HepG2 (cell line): ENCODE results near the gene SEMA3F. TPM values are rescaled to one million over a fixed set of nuclear protein-coding genes. Genes with fewer than 3 reads are reported as not detected.

Source experiments
- ATAC-seq: fragments of 200-7000 bp; cut with Tn5 transposase; 3 replicates; pipeline ENCODE4 v1.9.1; 2020; ENCODE audit warnings: mild to moderate bottlenecking, moderate library complexity
- BruUV-seq: library from RNA; stranded (reverse); fragments of 400-500 nt; replicated peaks from 2 replicates; lab custom pipeline; 2021; lab: Mats Ljungman, UMichigan
- CTCF ChIA-PET: fragments of 300-600 bp; formaldehyde crosslinking; extraction: SDS; loops from one replicate; lab custom pipeline; 2021; ENCODE audit warnings: low total read pairs, inconsistent platforms, low intra/inter-chr PET ratio; lab: Yijun Ruan, JAX
- POLR2A ChIA-PET: fragments of 350-600 bp; sonication (Branson Sonifier 250); formaldehyde crosslinking; loops from one replicate; lab custom pipeline; 2020; ENCODE audit warnings: antibody characterized with exemption, inconsistent platforms; lab: Yijun Ruan, JAX
- DNase-seq: peaks from one replicate; pipeline ENCODE4 v3.0.0-alpha.2; 2015; ENCODE audit warnings: low spot score
- FAIRE-seq: peaks from 3 replicates; lab custom pipeline; 2011; peaks lifted over from hg19 to GRCh38; lab: Jason Lieb, UNC
- H2AFZ ChIP-seq: one replicate; pipeline ENCODE4 v1.6.1; 2011; ENCODE audit warnings: low read length, inconsistent platforms
- H3K27ac ChIP-seq: fragments of 300-600 bp; 3 replicates; pipeline ENCODE4 v1.8.0; 2011; ENCODE audit warnings: mixed run types, mild to moderate bottlenecking, mixed read lengths, low read length, inconsistent platforms; ENCODE audit not compliant: insufficient read depth; ENCODE audit errors: extremely low read length
- H3K27me3 ChIP-seq, 2 experiments: fragments of 200-600 bp in 1 of 2; 2 replicates in 1 of 2; 3 replicates in 1 of 2; pipeline versions ENCODE4 v1.6.0 to v1.8.0; 2011; ENCODE audit warnings: low read length in 2 of 2, mild to moderate bottlenecking in 2 of 2, moderate library complexity in 2 of 2, inconsistent platforms in 1 of 2; ENCODE audit not compliant: insufficient read depth in 2 of 2, control insufficient read depth in 1 of 2
- H3K36me3 ChIP-seq, 2 experiments: fragments of 200-600 bp in 1 of 2; replicated peaks in 1 of 2; 2 replicates in 1 of 2; 3 replicates in 1 of 2; pipeline versions ENCODE4 v1.5.1 to v1.8.0; 2011; ENCODE audit warnings: low read length in 2 of 2, inconsistent platforms in 1 of 2; ENCODE audit not compliant: insufficient read depth in 2 of 2, control insufficient read depth in 1 of 2
- H3K4me1 ChIP-seq: 2 replicates; pipeline ENCODE4 v1.5.1; 2012; ENCODE audit warnings: low read length, inconsistent platforms; ENCODE audit not compliant: insufficient read depth
- H3K4me2 ChIP-seq: 2 replicates; pipeline ENCODE4 v1.6.0; 2011; ENCODE audit warnings: low read depth, low read length, inconsistent platforms
- H3K4me3 ChIP-seq, 3 experiments: fragments of 200-600 bp in 1 of 3; sonication (generic), shearing (Covaris generic) in 1 of 3; replicated peaks in 1 of 3; 2 replicates each; pipeline ENCODE4 v1.5.1; 2011 to 2016; ENCODE audit warnings: low read length in 3 of 3, inconsistent platforms in 2 of 3, low read depth in 2 of 3, mild to moderate bottlenecking in 2 of 3, control low read depth in 1 of 3, mixed read lengths in 1 of 3; ENCODE audit not compliant: insufficient read depth in 1 of 3
- H3K79me2 ChIP-seq: one replicate; pipeline ENCODE4 v1.6.1; 2011; ENCODE audit warnings: low read length, inconsistent platforms; ENCODE audit not compliant: insufficient read depth
- H3K9ac ChIP-seq: 2 replicates; pipeline ENCODE4 v1.6.0; 2011; ENCODE audit warnings: mild to moderate bottlenecking, low read depth, low read length, inconsistent platforms; ENCODE audit not compliant: insufficient read depth
- H3K9me3 ChIP-seq: 2 replicates; pipeline ENCODE4 v1.5.1; 2012; ENCODE audit warnings: mild to moderate bottlenecking, low read length
- H4K20me1 ChIP-seq: 2 replicates; pipeline ENCODE4 v1.6.0; 2011; ENCODE audit warnings: inconsistent platforms, mild to moderate bottlenecking, low read length, moderate library complexity; ENCODE audit not compliant: insufficient read depth
- GMEB1 ChIP-seq: sonication (generic); formaldehyde crosslinking; IDR thresholded peaks from 2 replicates; pipeline ENCODE4 v1.5.1; 2020; ENCODE audit warnings: missing genetic modification reagents, mild to moderate bottlenecking, borderline replicate concordance
- HDAC2 ChIP-seq: sonication (generic); formaldehyde crosslinking; IDR thresholded peaks from 2 replicates; pipeline ENCODE4 v1.4.0; 2020; ENCODE audit warnings: missing genetic modification reagents
- IKZF4 ChIP-seq: sonication (generic); formaldehyde crosslinking; IDR thresholded peaks from 2 replicates; pipeline ENCODE4 v1.5.1; 2020; ENCODE audit warnings: borderline replicate concordance, mild to moderate bottlenecking, low read depth, missing genetic modification reagents; ENCODE audit errors: not compliant biosample characterization
- LCORL ChIP-seq, 2 experiments: fragments of 450-650 bp in 1 of 2; sonication (generic) in 1 of 2; formaldehyde crosslinking in 1 of 2; IDR thresholded peaks; 2 replicates each; pipeline versions ENCODE4 v1.5.0 to v1.6.1; 2017 to 2020; ENCODE audit warnings: antibody characterized with exemption in 1 of 2, missing genetic modification reagents in 1 of 2
- ONECUT2 ChIP-seq: sonication (generic); formaldehyde crosslinking; IDR thresholded peaks from 2 replicates; pipeline ENCODE4 v1.4.0; 2020; ENCODE audit warnings: missing genetic modification reagents
- SALL2 ChIP-seq: sonication (generic); formaldehyde crosslinking; IDR thresholded peaks from 2 replicates; pipeline ENCODE4 v1.8.1; 2023; ENCODE audit warnings: mild to moderate bottlenecking, missing genetic modification reagents, inconsistent platforms
- SMC3 ChIP-seq: IDR thresholded peaks from 2 replicates; pipeline ENCODE4 v1.6.1; 2011; ENCODE audit warnings: low read length, improper control_type of control experiment
- SP1 ChIP-seq, 2 experiments: fragments of 450-650 bp in 1 of 2; sonication (generic) in 1 of 2; formaldehyde crosslinking in 1 of 2; IDR thresholded peaks; 2 replicates each; pipeline versions ENCODE4 v1.4.0 to v1.6.1; 2016 to 2020; ENCODE audit warnings: missing genetic modification reagents in 1 of 2
- ZFYVE20 ChIP-seq: sonication (generic); formaldehyde crosslinking; IDR thresholded peaks from 2 replicates; pipeline ENCODE4 v1.8.0; 2023; ENCODE audit warnings: low read depth, mild to moderate bottlenecking, moderate library complexity, missing genetic modification reagents, borderline replicate concordance
- ZNF784 ChIP-seq: sonication (generic); formaldehyde crosslinking; IDR thresholded peaks from 2 replicates; pipeline ENCODE4 v1.5.1; 2020; ENCODE audit warnings: missing genetic modification reagents, mild to moderate bottlenecking, borderline replicate concordance
- WGBS: methylation state at CpG from one replicate; pipeline ENCODE4 v1.1.6; 2017; ENCODE audit warnings: low lambda C conversion rate; 5-methylcytosine and 5-hydroxymethylcytosine counted together
- in situ Hi-C: cut with HindIII; loops from 2 replicates; pipeline ENCODE4 v1.10.0; 2017; ENCODE audit warnings: low pct_unique_long_range_greater_than_20kb; ENCODE audit not compliant: extremely low pct_ligation_motif_present
- intact Hi-C: fragments of 100-400 bp; cut with micrococcal nuclease; formaldehyde crosslinking; loops from one replicate; pipeline ENCODE4 v1.10.0; 2022; ENCODE audit not compliant: unreplicated experiment
- polyA plus RNA-seq, 8 experiments: library from polyadenylated mRNA; depleted of rRNA in 3 of 8; stranded (reverse) in 7 of 8; unstranded in 1 of 8; fragments of >200 nt; fragmentation: Illumina TruSeq in 4 of 8; extraction: Trizol in 4 of 8; gene quantifications; 2 replicates each; pipeline versions ENCODE4 v1.2.1 to v1.2.3, GENCODE V29; 2011 to 2016; ENCODE audit warnings: low read depth in 4 of 8, missing spikeins in 1 of 8, mixed read lengths in 1 of 8; ENCODE audit not compliant: insufficient read depth in 1 of 8
- total RNA-seq, 5 experiments: library from RNA; depleted of rRNA; stranded (reverse); fragments of >200 nt; fragmentation: Illumina TruSeq; extraction: Trizol; gene quantifications; 2 replicates each; pipeline ENCODE4 v1.2.3, GENCODE V29; 2016; ENCODE audit warnings: low read depth in 1 of 5
- TF ChIP-seq, protein P1 (sequence below): sonication (generic); formaldehyde crosslinking; IDR thresholded peaks from 2 replicates; pipeline ENCODE4 v1.8.0; 2022; ENCODE audit warnings: mild to moderate bottlenecking, missing genetic modification reagents; ENCODE audit not compliant: insufficient replicate concordance
- TF ChIP-seq, protein P2 (sequence below): conservative IDR thresholded peaks from 2 replicates; pipeline ENCODE4 v1.6.1; 2018; ENCODE audit warnings: missing genetic modification reagents

Gene SEMA3F
- total and polyA plus RNA-seq, 2 of the 13 experiments (the other 11 are each of a cell fraction or from before 2014, with no cell fraction given): 7.6 to 17.2 TPM

DNA sequence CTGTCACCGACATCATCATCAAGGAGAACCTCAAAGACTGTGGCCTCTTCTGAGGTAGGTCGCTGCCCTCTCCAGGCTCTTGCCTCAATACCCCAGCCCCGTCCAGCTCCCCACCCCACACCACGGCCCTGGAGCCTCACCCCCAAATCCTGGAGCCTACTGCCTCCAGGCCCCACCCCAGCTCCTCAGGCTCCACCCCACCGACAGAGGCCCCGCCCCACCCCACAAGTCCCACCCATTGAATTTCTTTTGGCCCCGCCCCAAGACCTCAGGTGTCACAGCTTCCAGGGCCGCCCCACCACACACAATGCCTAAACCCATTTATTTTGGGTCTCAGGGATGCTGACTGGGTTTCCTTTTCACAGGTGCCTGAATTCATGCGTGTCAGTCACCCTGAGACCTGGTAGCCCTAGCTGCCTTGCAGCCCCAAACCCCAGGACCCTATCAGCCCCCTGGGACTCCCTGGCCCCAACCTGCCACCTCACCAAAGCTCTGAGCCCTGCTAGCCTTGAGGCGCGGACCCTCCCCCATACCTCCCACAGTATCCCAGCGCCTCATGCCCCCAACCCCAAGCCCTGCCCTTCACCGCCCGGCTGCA, 39.9 kb downstream of the SEMA3F start (continued):
- TF ChIP-seq, protein P1, sequence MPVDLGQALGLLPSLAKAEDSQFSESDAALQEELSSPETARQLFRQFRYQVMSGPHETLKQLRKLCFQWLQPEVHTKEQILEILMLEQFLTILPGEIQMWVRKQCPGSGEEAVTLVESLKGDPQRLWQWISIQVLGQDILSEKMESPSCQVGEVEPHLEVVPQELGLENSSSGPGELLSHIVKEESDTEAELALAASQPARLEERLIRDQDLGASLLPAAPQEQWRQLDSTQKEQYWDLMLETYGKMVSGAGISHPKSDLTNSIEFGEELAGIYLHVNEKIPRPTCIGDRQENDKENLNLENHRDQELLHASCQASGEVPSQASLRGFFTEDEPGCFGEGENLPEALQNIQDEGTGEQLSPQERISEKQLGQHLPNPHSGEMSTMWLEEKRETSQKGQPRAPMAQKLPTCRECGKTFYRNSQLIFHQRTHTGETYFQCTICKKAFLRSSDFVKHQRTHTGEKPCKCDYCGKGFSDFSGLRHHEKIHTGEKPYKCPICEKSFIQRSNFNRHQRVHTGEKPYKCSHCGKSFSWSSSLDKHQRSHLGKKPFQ (CRISPR knock-in tag): no peak

GRCh38 chr3:50195501-50196252, 40.6 kb downstream of the SEMA3F start:
- H2AFZ ChIP-seq: no peak overlapping the region
- peak overlapping the region; percentile 91 for H3K4me2 ChIP-seq
- peaks cover 55% of the 10 kb centered on the region for H3K4me1 ChIP-seq
- H3K79me2 ChIP-seq: no peaks in the 10 kb centered on the region
- peak overlapping the region; percentile 82 for H3K9ac ChIP-seq
- CTCF ChIA-PET: interaction anchor here (1.4 to 4.8 kb wide), 4 partner anchors 10 to 40 kb away, joined by 4 to 265 read pairs (median 10); partner anchors contain the start of gene SLC38A3
- 0% methylated on average over 1 of the region's 4 CpGs for WGBS
- POLR2A ChIA-PET: interaction anchor here (0.6 to 4.0 kb wide), 31 partner anchors 12 to 351 kb away, joined by 3 to 844 read pairs (median 6); partner anchors contain the start of genes GNAI2, HYAL1, HYAL3 and IFRD2
- FAIRE-seq: peak; percentile 100
- BruUV-seq: no TSS peak
- peaks cover 4% of the 10 kb centered on the region for H4K20me1 ChIP-seq
- H3K27me3 ChIP-seq: no peaks in the 10 kb centered on the region
- H3K36me3 ChIP-seq: no peaks in the 10 kb centered on the region
- no peaks in the 10 kb centered on the region for H3K9me3 ChIP-seq
- peak overlapping the region; percentile 35 to 70 (median 36) for H3K4me3 ChIP-seq
- peak; percentile 97 for DNase-seq
- in situ Hi-C loops: loop anchor here (10.0 kb wide), 1 partner anchor 79 kb away; the partner anchor contains the start of gene LSMEM2
- intact Hi-C loops: loop anchor here (1.0 kb wide), 2 partner anchors 15 to 26 kb away; no protein-coding TSS in a partner anchor
- peak; percentile 92 for ATAC-seq
- peak overlapping the region; percentile 97 for H3K27ac ChIP-seq
- TF ChIP-seq ONECUT2 (CRISPR knock-in tag) (no peak), GMEB1 (peak; percentile 67; the same call in 1 of the 2 replicates), ZFYVE20 (no peak), HDAC2 (CRISPR knock-in tag) (peak; percentile 86), LCORL (IDR thresholded peaks at IDR 0.05) (no peak), LCORL (CRISPR knock-in tag; IDR thresholded peaks at IDR 0.05) (peak; percentile 98), SMC3 (0 out of 2 replicates have a peak, but pooled peaks have one; percentile 20), SALL2 (CRISPR knock-in tag) (peak; percentile 69; the same call in 1 of the 2 replicates), ZNF784 (CRISPR knock-in tag) (no peak), IKZF4 (no peak), SP1 (IDR thresholded peaks at IDR 0.05) (no peak), SP1 (CRISPR knock-in tag; IDR thresholded peaks at IDR 0.05) (peak; percentile 55; the same call in 1 of the 2 replicates)
- TF ChIP-seq, protein P2, sequence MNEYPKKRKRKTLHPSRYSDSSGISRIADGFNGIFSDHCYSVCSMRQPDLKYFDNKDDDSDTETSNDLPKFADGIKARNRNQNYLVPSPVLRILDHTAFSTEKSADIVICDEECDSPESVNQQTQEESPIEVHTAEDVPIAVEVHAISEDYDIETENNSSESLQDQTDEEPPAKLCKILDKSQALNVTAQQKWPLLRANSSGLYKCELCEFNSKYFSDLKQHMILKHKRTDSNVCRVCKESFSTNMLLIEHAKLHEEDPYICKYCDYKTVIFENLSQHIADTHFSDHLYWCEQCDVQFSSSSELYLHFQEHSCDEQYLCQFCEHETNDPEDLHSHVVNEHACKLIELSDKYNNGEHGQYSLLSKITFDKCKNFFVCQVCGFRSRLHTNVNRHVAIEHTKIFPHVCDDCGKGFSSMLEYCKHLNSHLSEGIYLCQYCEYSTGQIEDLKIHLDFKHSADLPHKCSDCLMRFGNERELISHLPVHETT (CRISPR knock-in tag): no peak; the same call in 1 of the 2 replicates
